GM19240 (cell line): ENCODE measurements around the gene LAMB1.
"Not testable (repeated sequence)": the region's sequence is repeated elsewhere in the genome, so short reads cannot be mapped to it uniquely, and the experiment has no call there.

Experiments
- DNase-seq: peaks from one replicate; pipeline ENCODE4 v3.0.0; 2011; ENCODE audit warnings: low spot score; ENCODE audit not compliant: insufficient read length

Gene LAMB1

GRCh38 chr7:107918948-107919347 is 84.0 kb downstream of the LAMB1 start:
- no peak for DNase-seq

- no peak for DNase-seq
Measured at GRCh38 chr7:107917763-107918651, 85.0 kb downstream of the LAMB1 start.

DNA sequence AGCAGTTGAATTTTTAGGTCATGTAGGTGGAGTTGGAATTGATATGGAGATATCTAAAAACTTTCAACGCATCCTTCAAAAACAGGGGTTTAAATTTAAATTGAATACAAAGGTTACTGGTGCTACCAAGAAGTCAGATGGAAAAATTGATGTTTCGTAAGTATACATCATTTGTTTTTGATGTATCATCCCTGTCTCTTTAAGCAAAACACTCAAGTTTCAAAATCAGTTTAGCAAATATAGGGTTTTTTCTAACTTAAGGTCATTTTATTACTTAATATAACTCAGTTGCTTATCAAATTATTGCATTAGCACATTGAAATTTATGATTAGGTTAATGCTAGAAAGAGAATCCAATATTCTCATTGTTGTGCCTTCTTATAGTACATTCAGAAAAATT is 87.4 kb downstream of the LAMB1 start:
- DNase-seq: no peak

DNA sequence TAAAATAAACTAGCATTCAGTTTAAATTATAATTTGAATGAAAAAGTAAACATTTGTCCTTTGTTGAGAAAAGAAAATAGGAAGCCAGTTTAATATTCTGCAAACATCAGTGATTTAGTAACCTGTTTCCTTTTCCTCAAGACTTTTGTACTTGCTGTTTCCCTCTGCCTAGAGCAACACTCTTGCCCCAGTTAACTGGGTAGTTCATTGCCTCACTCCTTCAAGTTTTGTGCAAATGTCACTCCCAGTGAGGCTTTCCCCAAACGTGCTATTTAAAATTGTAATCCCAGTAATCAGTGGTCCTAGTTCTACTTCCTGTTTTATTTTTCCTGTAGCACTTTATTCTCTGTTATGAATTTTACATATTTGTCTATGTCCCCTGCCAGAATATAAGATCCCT is 88.1 kb downstream of the LAMB1 start:
- no peak for DNase-seq

GRCh38 chr7:107913851-107914250 is 89.1 kb downstream of the LAMB1 start:
- no peak for DNase-seq

DNA sequence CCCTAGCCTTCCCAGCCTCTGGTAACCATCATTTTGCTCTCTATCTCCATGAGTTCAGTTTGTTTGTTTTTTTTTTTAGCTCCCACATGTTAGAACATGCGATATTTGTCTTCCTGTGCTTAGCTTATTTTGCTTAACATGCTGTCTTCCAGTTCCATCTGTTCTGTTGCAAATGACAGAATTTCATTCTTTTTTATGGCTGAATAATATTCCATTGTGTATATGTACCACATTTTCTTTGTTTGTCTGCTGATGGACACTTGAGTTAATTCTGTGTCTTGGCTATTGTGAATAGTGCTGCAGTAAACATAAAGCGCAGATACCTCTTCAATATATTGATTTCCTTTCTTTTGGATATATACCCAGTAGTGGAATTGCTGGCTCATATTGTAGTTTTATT is 91.0 kb downstream of the LAMB1 start:
- no peak for DNase-seq

DNA sequence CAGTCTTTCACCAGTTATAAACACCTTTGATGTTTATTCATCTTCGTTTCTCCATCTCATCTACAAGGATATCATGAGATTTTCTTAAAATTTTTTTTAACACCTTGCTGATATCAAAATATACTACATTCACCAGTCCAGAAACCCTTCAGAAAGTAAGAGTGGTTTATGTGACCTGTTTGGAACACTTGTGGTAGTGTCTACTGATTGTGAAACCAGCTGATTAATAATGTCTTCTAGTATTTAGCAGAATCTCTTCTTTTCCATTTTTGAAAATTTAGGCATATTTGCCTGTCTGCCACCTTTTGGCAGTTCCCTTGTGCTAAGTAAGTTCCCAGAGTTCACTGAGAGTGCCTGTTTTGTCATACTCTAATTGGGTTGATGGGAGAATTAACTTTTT is 93.5 kb downstream of the LAMB1 start:
- DNase-seq: no peak

GRCh38 chr7:107907790-107908189 is 95.2 kb downstream of the LAMB1 start:
- DNase-seq: no peak

DNA sequence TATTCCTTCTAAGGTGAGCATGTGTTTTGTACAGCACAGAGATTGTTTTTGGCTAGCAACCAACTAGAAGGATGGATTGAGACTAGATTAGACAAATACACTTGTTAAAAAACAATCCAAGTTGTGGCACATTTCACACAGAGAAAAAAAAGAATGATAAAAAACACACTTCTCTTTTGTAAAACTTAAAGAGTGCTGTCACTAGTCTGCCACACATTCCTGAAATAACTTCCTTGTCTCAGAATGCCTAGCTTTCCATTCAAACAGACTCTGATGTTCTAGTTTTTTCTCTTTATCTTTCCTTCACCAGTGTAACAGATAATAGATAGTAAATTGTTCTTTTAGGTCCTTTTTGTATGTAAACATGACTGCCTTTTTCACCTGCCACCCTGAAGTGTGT is 100.6 kb downstream of the LAMB1 start:
- no peak for DNase-seq

DNA sequence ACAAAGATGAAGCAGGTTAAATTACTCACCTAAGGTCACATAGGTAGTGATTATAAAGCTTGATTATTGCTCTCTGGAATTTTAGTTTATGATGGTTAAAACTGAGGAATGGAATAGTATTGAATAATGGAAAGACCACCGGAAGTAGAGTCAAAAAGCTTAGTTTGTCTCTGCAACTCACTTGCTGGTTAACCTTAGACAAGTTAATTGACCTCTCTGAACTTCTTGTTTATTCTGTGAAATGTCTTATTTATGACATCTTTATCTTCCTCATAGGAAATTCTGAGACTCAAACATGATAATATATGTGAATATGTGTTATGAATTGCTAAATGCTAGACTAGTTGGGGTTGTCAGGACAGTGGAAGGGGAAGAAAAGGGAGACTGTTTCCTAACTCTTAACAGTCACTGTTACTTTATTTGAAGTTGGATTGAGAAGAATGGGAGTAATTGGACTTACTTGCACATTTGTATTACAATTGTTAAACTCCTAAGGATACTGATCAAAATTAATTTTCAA is 102.4 kb downstream of the LAMB1 start:
- no peak for DNase-seq

DNA sequence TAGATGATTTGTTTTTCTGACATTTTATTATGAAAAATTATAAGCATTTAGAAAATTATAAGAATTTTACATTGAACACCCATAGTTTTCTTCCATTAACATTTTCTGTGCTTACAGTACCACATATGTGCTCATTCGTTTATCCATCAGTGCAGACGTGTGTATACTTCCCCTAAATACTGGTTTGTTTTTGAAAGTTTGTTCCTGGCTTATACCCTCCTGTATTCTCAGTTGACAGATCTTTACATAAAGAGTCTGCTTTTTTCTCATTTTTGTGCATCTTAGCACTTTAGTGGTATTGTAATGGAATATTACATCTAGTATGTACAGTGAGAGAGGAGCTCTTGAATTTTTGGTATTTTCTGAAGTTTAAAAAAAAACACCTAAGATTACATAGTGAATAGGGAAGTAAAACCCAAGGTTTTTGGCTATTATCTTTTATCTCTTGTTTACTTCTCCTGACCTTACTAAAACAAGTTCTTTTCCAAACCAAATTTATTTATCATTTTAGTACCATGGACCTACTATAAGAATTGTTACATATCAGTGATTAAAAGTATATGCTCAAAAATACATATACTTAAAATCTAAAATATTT is 103.9 kb downstream of the LAMB1 start:
- no peak for DNase-seq

- not testable (repeated sequence) for DNase-seq
Measured at GRCh38 chr7:107892367-107892741, 110.6 kb downstream of the LAMB1 start.

GRCh38 chr7:107891636-107892366 is 111.2 kb downstream of the LAMB1 start:
- no peak for DNase-seq

- DNase-seq: peak; percentile 78
Measured at GRCh38 chr7:107890962-107891635, 111.9 kb downstream of the LAMB1 start, which contains the start of gene DLD. TSS of gene DLD (plus strand) at chr7:107891183. CDS start at chr7:107891251, 68 bp downstream.

- DNase-seq: no peak
Measured at GRCh38 chr7:107890493-107890961, 112.4 kb downstream of the LAMB1 start.

DNA sequence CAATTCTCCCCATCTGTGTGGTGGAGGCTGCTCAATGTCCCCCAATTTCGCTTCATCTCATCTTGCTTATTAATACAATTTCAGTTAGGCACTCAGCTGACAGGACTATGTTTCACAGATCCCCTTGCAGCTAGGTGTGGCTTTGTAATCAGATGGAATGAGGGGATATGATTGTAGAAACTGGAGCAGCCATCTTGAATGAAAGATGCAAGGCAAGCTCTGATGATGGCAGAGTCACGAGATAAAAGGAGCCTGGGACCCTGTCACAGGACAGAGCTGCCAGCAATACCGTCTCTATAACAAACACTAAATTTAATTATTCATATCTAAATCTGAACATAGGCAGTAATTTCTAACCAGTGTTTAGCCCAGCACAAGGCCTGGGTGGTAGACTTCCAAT is 113.0 kb downstream of the LAMB1 start:
- DNase-seq: no peak

DNA sequence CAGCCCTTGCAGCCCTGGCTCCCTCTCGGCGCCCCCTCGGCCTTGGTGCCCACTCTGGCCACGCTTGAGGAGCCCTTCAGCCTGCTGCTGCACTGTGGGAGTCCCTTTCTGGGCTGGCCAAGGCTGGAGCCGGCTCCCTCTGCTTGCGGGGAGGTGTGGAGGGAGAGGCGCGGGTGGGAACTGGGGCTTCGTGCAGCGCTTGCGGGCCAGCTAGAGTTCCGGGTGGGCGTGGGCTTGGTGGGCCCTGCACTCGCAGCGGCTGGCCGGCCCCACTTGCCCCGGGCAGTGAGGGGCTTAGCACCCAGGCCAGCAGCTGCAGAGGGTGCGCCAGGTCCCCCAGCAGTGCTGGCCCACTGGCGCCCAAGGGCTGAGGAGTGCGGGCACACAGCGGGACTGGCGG is 115.1 kb downstream of the LAMB1 start:
- DNase-seq: not testable (repeated sequence)

DNA sequence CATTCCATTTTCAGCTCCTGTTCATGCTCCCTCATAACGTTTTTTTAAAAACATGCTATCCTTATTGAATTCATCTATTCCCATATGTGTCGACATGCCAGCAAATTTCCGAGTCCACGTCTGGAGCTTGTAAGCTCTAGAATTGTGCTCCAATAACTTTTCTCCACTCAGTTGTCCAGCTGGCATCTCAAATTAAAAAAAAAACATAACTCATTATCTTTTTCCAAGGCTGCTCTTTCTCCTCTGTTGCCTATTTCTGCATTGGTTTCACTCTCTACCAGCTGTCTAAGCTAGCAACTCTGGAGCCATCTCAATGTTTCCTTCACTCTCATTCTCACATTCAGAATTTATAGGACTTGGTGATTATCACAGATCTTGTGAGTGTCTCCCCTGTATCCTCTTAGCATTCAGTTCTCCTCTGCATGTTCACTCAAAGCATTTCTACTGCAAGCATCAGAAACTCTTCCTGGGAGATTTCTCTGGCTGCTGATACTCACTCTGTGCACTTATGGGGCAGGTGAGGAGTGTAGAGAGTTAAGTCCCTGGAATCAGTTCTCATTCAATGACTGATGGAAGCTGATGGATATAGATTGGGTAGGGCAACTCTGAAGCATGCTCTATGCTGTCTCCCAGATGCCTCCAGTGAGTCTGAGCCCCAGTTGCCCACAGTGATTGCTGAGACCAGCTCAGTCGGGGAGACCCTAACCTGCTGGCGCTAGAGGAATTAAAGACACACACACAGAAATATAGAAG is 118.7 kb downstream of the LAMB1 start:
- DNase-seq: no peak

GRCh38 chr7:107882766-107883165 is 120.2 kb downstream of the LAMB1 start:
- DNase-seq: no peak

GRCh38 chr7:107879400-107880035 is 123.4 kb downstream of the LAMB1 start:
- no peak for DNase-seq
